Natural killer cell (primary cell): ENCODE data around the gene MICB. TPM values are rescaled to one million over a fixed set of nuclear protein-coding genes. Genes with fewer than 3 reads are reported as not detected.
"Not testable (repeated sequence)": the region's sequence is repeated elsewhere in the genome, so short reads cannot be mapped to it uniquely, and the experiment has no call there.

Experiments
- ATAC-seq, 3 donors: fragments of 150-1000 bp in 2 of 3; fragments of 200-7000 bp in 1 of 3; cut with Tn5 transposase; 1 replicate in 1 of 3; 2 replicates in 2 of 3; pipeline ENCODE4 v1.10.0; 2021; ENCODE audit warnings: mild to moderate bottlenecking in 2 of 3, moderate library complexity in 2 of 3
- DNase-seq, 2 donors: peaks; one replicate each; pipeline versions ENCODE4 v3.0.0 to v3.0.0-alpha.2; 2013 to 2021; ENCODE audit warnings: mixed read lengths in 1 of 2
- H3K27ac ChIP-seq: one replicate; pipeline ENCODE4 v1.5.1; 2013; ENCODE audit warnings: mild to moderate bottlenecking, low read length
- H3K27me3 ChIP-seq: one replicate; pipeline ENCODE4 v1.6.1; 2013; ENCODE audit warnings: low read length; ENCODE audit not compliant: control insufficient read depth, insufficient read depth
- H3K36me3 ChIP-seq: one replicate; pipeline ENCODE4 v1.6.1; 2013; ENCODE audit warnings: low read length; ENCODE audit not compliant: control insufficient read depth, insufficient read depth
- H3K4me1 ChIP-seq: one replicate; pipeline ENCODE4 v1.6.1; 2013; ENCODE audit warnings: low read length; ENCODE audit not compliant: control insufficient read depth, insufficient read depth
- H3K4me3 ChIP-seq: one replicate; pipeline ENCODE4 v1.5.1; 2013; ENCODE audit warnings: low read length
- H3K9me3 ChIP-seq: one replicate; pipeline ENCODE4 v1.6.1; 2013; ENCODE audit warnings: low read length; ENCODE audit not compliant: control insufficient read depth, insufficient read depth
- H3K27ac Mint-ChIP-seq, 2 donors: one replicate each; pipeline ENCODE4 v1.8.0; 2022; ENCODE audit warnings: mild to moderate bottlenecking in 2 of 2, mixed read lengths in 2 of 2, moderate library complexity in 1 of 2
- H3K27me3 Mint-ChIP-seq, 2 donors: one replicate each; pipeline ENCODE4 v1.8.0; 2022; ENCODE audit warnings: low read depth in 2 of 2, mixed read lengths in 2 of 2
- H3K36me3 Mint-ChIP-seq: one replicate; pipeline ENCODE4 v1.8.0; 2022; ENCODE audit warnings: mixed read lengths
- H3K4me1 Mint-ChIP-seq, 2 donors: one replicate each; pipeline ENCODE4 v1.8.0; 2022; ENCODE audit warnings: mixed read lengths in 2 of 2
- H3K4me3 Mint-ChIP-seq: one replicate; pipeline ENCODE4 v1.8.0; 2022; ENCODE audit warnings: mild to moderate bottlenecking, moderate library complexity, mixed read lengths
- H3K9me3 Mint-ChIP-seq, 2 donors: one replicate each; pipeline ENCODE4 v1.8.0; 2022; ENCODE audit warnings: mixed read lengths in 2 of 2
- WGBS: methylation state at CpG from one replicate; pipeline ENCODE4 v1.1.7; 2013; ENCODE audit warnings: missing lambda C conversion rate; ENCODE audit not compliant: insufficient coverage; 5-methylcytosine and 5-hydroxymethylcytosine counted together
- intact Hi-C: fragments of 100-400 bp; cut with micrococcal nuclease; formaldehyde crosslinking; loops from one replicate; pipeline ENCODE4 v1.14.2; 2022
- total RNA-seq, 4 donors: library from RNA; stranded (reverse); fragments of 120-200 nt in 1 of 4; gene quantifications; one replicate each; pipeline versions ENCODE4 v1.2.3 to v1.2.4, GENCODE V29; 2013 to 2022
- TF ChIP-seq, protein P1 (sequence below): fragments of 200-600 bp; IDR thresholded peaks from one replicate; pipeline ENCODE4 v1.8.0; 2022; ENCODE audit warnings: antibody characterized with exemption

MICB gene
- total RNA-seq, 3 donors from 2014 or later (not counting 1 experiment from before 2014, with no cell fraction given), result 33.5 to 39.0 (median 37.6) TPM

- Histone ChIP-seq H3K4me1 (peaks cover 39% of the 10 kb centered on the region), H3K36me3 (no peaks in the 10 kb centered on the region), H3K9me3 (no peaks in the 10 kb centered on the region), H3K27ac (peak overlapping the region; percentile 75), H3K27me3 (no peaks in the 10 kb centered on the region), H3K4me3 (peak overlapping the region; percentile 88)
- Mint-ChIP-seq H3K36me3 (no peaks in the 10 kb centered on the region), H3K4me3 (peak overlapping the region; percentile 96), H3K9me3 (no peaks in the 10 kb centered on the region), H3K27ac (peak overlapping the region; percentile 80 to 89), H3K27me3 (no peaks in the 10 kb centered on the region), H3K4me1 (peaks cover 51 to 62% of the 10 kb centered on the region in 2 donors)
- ATAC-seq, result peak; percentile 60 to 78 (median 60)
- peak; percentile 81 to 91 for DNase-seq
- TF ChIP-seq, protein P1, sequence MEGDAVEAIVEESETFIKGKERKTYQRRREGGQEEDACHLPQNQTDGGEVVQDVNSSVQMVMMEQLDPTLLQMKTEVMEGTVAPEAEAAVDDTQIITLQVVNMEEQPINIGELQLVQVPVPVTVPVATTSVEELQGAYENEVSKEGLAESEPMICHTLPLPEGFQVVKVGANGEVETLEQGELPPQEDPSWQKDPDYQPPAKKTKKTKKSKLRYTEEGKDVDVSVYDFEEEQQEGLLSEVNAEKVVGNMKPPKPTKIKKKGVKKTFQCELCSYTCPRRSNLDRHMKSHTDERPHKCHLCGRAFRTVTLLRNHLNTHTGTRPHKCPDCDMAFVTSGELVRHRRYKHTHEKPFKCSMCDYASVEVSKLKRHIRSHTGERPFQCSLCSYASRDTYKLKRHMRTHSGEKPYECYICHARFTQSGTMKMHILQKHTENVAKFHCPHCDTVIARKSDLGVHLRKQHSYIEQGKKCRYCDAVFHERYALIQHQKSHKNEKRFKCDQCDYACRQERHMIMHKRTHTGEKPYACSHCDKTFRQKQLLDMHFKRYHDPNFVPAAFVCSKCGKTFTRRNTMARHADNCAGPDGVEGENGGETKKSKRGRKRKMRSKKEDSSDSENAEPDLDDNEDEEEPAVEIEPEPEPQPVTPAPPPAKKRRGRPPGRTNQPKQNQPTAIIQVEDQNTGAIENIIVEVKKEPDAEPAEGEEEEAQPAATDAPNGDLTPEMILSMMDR, result peak; percentile 90
- intact Hi-C loops, result loop anchor here (1.0 to 5.0 kb wide), 5 partner anchors 47 to 103 kb away; partner anchors contain the start of genes ATP6V1G2, LTB, MICA and NFKBIL1
- WGBS, result under 1% methylated on average over 58 of the region's 58 CpGs
Observed at GRCh38 chr6:31493875-31494694, 3.9 kb upstream of the MICB start.

DNA sequence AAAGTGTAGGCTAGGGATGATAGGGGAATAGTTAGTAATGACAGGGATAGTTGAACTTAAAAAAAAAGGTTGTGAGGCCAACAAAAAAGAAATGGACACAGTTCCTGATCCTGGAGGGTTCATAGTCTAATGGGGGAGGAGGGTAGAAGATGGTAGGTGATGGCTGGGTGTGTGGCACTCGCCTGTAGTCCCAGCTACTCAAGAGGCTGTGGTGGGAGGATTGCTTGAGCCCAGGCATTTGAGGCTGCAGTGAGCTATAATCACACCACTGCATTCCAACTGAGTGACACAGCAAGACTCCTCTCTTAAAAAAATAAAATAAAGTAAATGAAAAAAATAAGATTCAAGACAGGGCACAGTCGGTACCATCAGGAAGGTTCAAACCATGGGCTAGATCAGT lies 2.4 kb upstream of the MICB start:
- Mint-ChIP-seq H3K9me3 (no peaks in the 10 kb centered on the region), H3K4me1 (peaks cover 58 to 72% of the 10 kb centered on the region in 2 donors), H3K4me3 (peak overlapping the region; percentile 96), H3K36me3 (no peaks in the 10 kb centered on the region), H3K27ac (peak overlapping the region; percentile 80 to 89), H3K27me3 (no peaks in the 10 kb centered on the region)
- no peak for DNase-seq
- Histone ChIP-seq H3K4me1 (peaks cover 44% of the 10 kb centered on the region), H3K9me3 (no peaks in the 10 kb centered on the region), H3K36me3 (no peaks in the 10 kb centered on the region), H3K27ac (peak overlapping the region; percentile 75), H3K27me3 (no peaks in the 10 kb centered on the region), H3K4me3 (no peak overlapping the region)
- WGBS, result 74% methylated on average over 1 of the region's 2 CpGs
- intact Hi-C loops, result loop anchor here (2.0 kb wide), 1 partner anchor 51 kb away; the partner anchor contains the start of genes ATP6V1G2 and NFKBIL1
- TF ChIP-seq, protein P1, result no peak
- ATAC-seq, result no peak

GRCh38 chr6:31496826-31497225 lies 1.1 kb upstream of the MICB start:
- Mint-ChIP-seq H3K4me1 (peaks cover 68 to 82% of the 10 kb centered on the region in 2 donors), H3K4me3 (peak overlapping the region; percentile 95), H3K27ac (peak overlapping the region; percentile 80 to 91)
- H3K36me3 ChIP-seq, intact Hi-C loops, H3K9me3 ChIP-seq, ATAC-seq, H3K27me3 ChIP-seq, H3K27me3 Mint-ChIP-seq, H3K4me3 ChIP-seq, H3K36me3 Mint-ChIP-seq, DNase-seq, H3K9me3 Mint-ChIP-seq: not testable (repeated sequence)
- peaks cover 41% of the 10 kb centered on the region for H3K4me1 ChIP-seq
- 48% methylated on average over 4 of the region's 4 CpGs for WGBS
- peak overlapping the region; percentile 78 for H3K27ac ChIP-seq

GRCh38 chr6:31498748-31499147 lies 803 bp downstream of the MICB start:
- Mint-ChIP-seq H3K4me3 (peak overlapping the region; percentile 96), H3K27me3 (no peaks in the 10 kb centered on the region), H3K4me1 (peaks cover 64 to 86% of the 10 kb centered on the region in 2 donors), H3K27ac (peak overlapping the region; percentile 80 to 91), H3K9me3 (no peaks in the 10 kb centered on the region), H3K36me3 (no peaks in the 10 kb centered on the region)
- Histone ChIP-seq H3K36me3 (no peaks in the 10 kb centered on the region), H3K9me3 (no peaks in the 10 kb centered on the region), H3K27me3 (no peaks in the 10 kb centered on the region), H3K27ac (no peak overlapping the region), H3K4me1 (peaks cover 33% of the 10 kb centered on the region), H3K4me3 (peak overlapping the region; percentile 73)
- ATAC-seq, result no peak
- WGBS, result 49% methylated on average over 21 of the region's 21 CpGs
- TF ChIP-seq, protein P1, result no peak
- intact Hi-C loops, result no loop called here
- no peak for DNase-seq

GRCh38 chr6:31499648-31500047 lies 1.7 kb downstream of the MICB start:
- WGBS, result no CpG with 5 or more reads among the region's 2 CpGs
- peak overlapping the region in 1 of 2 donors; percentile 80 for H3K27ac Mint-ChIP-seq

More at GRCh38 chr6:31499648-31500047, 1.7 kb downstream of the MICB start:
- H3K36me3 ChIP-seq, H3K9me3 Mint-ChIP-seq, H3K27me3 Mint-ChIP-seq, H3K4me3 Mint-ChIP-seq, DNase-seq, H3K9me3 ChIP-seq, ATAC-seq, H3K4me3 ChIP-seq, intact Hi-C loops, H3K27ac ChIP-seq, H3K27me3 ChIP-seq, H3K36me3 Mint-ChIP-seq: not testable (repeated sequence)
- H3K4me1 Mint-ChIP-seq, result peaks cover 62 to 80% of the 10 kb centered on the region in 2 donors
- peaks cover 33% of the 10 kb centered on the region for H3K4me1 ChIP-seq
